Testis (tissue), 2 donors: ENCODE measurements around the gene TEX51.

Experiments
- POLR2A ChIP-seq: fragments of 450-650 bp; IDR thresholded peaks from one replicate; pipeline ENCODE4 v1.6.1; 2017; ENCODE audit warnings: antibody characterized with exemption, mild to moderate bottlenecking, moderate library complexity
- TF ChIP-seq, protein P1 (sequence below), 3 experiments: fragments of 450-650 bp in 2 of 3; fragments of 200-600 bp in 1 of 3; sonication (generic) in 1 of 3; IDR thresholded peaks; one replicate each; pipeline ENCODE4 v1.5.1; 2016 to 2019; ENCODE audit warnings: antibody characterized with exemption in 3 of 3, mild to moderate bottlenecking in 2 of 3, moderate library complexity in 1 of 3

DNA sequence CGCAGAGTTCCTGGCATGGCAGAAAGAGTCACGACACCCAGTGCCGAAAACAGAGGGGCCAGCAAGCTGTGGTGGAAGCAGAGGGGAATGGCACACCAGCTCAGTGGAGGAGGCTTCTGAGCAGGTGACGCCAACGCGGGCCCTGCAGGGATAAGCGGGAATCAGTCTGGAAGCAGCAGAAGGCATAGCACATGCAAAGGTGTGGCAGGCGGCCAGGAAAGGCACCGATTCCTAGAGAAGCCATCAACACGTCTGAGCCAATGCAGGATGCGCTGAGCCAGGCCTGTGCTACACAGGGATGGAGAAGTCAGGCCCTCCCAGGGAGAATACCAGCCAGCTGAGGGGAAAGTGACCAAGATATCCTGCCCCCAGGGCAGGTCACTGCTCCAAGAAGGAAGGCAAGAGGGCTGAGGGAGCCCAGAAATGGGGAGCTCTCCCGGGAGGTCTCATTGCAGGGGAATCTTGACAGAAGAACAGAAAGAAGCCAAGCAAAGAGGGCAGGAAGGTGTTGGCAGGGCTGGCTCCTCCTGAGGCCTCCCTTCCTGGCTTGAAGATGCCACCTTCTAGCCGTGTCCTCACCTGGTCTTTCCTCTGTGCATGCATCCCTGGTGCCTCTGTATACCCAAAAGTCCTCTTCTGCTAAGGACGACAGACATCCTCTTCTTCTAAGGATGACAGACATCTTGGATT lies 16.3 kb downstream of the TEX51 start:
- TF ChIP-seq, protein P1, sequence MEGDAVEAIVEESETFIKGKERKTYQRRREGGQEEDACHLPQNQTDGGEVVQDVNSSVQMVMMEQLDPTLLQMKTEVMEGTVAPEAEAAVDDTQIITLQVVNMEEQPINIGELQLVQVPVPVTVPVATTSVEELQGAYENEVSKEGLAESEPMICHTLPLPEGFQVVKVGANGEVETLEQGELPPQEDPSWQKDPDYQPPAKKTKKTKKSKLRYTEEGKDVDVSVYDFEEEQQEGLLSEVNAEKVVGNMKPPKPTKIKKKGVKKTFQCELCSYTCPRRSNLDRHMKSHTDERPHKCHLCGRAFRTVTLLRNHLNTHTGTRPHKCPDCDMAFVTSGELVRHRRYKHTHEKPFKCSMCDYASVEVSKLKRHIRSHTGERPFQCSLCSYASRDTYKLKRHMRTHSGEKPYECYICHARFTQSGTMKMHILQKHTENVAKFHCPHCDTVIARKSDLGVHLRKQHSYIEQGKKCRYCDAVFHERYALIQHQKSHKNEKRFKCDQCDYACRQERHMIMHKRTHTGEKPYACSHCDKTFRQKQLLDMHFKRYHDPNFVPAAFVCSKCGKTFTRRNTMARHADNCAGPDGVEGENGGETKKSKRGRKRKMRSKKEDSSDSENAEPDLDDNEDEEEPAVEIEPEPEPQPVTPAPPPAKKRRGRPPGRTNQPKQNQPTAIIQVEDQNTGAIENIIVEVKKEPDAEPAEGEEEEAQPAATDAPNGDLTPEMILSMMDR (IDR thresholded peaks at IDR 0.05) = no peak
- TF ChIP-seq POLR2A = no peak
